IPS-20b (cell line): ENCODE data around the gene SOCS4.
"Not testable (repeated sequence)": the region's sequence is repeated elsewhere in the genome, so short reads cannot be mapped to it uniquely, and the experiment has no call there.

Experiments
- H3K27ac ChIP-seq: one replicate; pipeline ENCODE4 v1.5.1; 2013; ENCODE audit warnings: low read length
- H3K27me3 ChIP-seq: 2 replicates; pipeline ENCODE4 v1.6.1; 2013; ENCODE audit warnings: mild to moderate bottlenecking, low read length, inconsistent platforms; ENCODE audit not compliant: insufficient read depth
- H3K36me3 ChIP-seq: 2 replicates; pipeline ENCODE4 v1.6.1; 2013; ENCODE audit warnings: low read depth, mild to moderate bottlenecking, inconsistent platforms, low read length, moderate library complexity; ENCODE audit not compliant: insufficient read depth
- H3K4me1 ChIP-seq: 2 replicates; pipeline ENCODE4 v1.6.1; 2013; ENCODE audit warnings: mild to moderate bottlenecking, control low read depth, inconsistent platforms, low read length, moderate library complexity; ENCODE audit not compliant: insufficient read depth
- H3K4me3 ChIP-seq: 2 replicates; pipeline ENCODE4 v1.5.1; 2013; ENCODE audit warnings: mild to moderate bottlenecking, low read length, inconsistent platforms
- H3K9ac ChIP-seq: 2 replicates; pipeline ENCODE4 v1.6.1; 2013; ENCODE audit warnings: low read depth, mild to moderate bottlenecking, inconsistent platforms, low read length, moderate library complexity
- H3K9me3 ChIP-seq: 2 replicates; pipeline ENCODE4 v1.6.1; 2013; ENCODE audit warnings: mild to moderate bottlenecking, low read depth, low read length, inconsistent platforms; ENCODE audit not compliant: insufficient read depth

Gene SOCS4

GRCh38 chr14:55052269-55052930 is 25.4 kb downstream of the SOCS4 start:
- H3K36me3 ChIP-seq, result peaks cover 32% of the 10 kb centered on the region
- peak overlapping the region; percentile 99 for H3K9ac ChIP-seq
- H3K4me3 ChIP-seq, result peak overlapping the region; percentile 96
- no peaks in the 10 kb centered on the region for H3K27me3 ChIP-seq
- H3K4me1 ChIP-seq, result peaks cover 9% of the 10 kb centered on the region; the same call in 1 of the 2 replicates
- H3K27ac ChIP-seq, result peak overlapping the region; percentile 99
- H3K9me3 ChIP-seq, result no peaks in the 10 kb centered on the region

DNA sequence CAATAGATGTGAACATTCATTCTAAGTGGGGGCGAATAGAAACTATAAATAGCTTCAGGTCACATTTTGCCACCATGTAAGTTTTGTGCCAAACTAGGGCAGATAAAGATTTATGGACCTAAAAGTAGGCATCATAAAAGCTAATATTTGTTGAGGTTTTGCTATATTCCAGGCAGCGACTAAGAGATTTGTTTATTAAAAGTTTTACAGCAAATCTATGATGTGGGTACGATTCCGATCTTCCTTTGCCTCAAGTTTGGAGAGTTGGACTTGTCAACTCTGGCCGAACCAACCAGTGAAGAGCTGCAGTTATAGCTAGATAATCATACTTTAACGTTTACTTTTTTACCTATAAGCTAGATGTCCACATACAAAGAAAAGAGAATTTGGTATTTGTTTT is 26.0 kb downstream of the SOCS4 start:
- no peaks in the 10 kb centered on the region for H3K9me3 ChIP-seq
- H3K27ac ChIP-seq, result peak overlapping the region; percentile 99
- H3K4me1 ChIP-seq, result peaks cover 9% of the 10 kb centered on the region; the same call in 1 of the 2 replicates
- H3K36me3 ChIP-seq, result peaks cover 36% of the 10 kb centered on the region
- H3K4me3 ChIP-seq, result peak overlapping the region; percentile 96
- peak overlapping the region; percentile 99 for H3K9ac ChIP-seq
- H3K27me3 ChIP-seq, result no peaks in the 10 kb centered on the region

GRCh38 chr14:55053500-55053899 is 26.5 kb downstream of the SOCS4 start:
- no peak overlapping the region for H3K27ac ChIP-seq

DNA sequence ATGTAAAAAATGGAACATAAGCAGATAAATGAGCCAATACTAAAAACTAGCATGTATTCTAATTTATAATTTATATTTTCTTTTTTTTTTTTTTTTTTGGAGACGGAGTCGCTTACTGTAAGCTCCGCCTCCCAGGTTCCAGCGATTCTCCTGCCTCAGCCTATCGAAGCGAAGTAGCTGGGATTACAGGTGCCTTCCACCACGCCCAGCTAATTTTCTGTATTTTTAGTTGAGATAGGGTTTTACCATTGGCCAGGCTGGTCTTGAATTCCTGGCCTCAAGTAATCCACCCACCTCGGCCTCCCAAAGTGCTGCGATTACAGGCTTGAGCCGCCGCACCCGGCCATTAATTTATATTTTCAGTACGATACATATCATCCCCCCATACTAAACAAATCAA is 27.1 kb downstream of the SOCS4 start:
- H3K9me3 ChIP-seq, result no peaks in the 10 kb centered on the region
- peaks cover 9% of the 10 kb centered on the region; the same call in 1 of the 2 replicates for H3K4me1 ChIP-seq
- peaks cover 42% of the 10 kb centered on the region for H3K36me3 ChIP-seq
- H3K4me3 ChIP-seq, result no peak overlapping the region
- H3K27ac ChIP-seq, result no peak overlapping the region
- H3K27me3 ChIP-seq, result no peaks in the 10 kb centered on the region
- H3K9ac ChIP-seq, result no peak overlapping the region

More at GRCh38 chr14:55053500-55053899, 26.5 kb downstream of the SOCS4 start:
- peak overlapping the region; percentile 96 for H3K4me3 ChIP-seq
- H3K36me3 ChIP-seq, result peaks cover 41% of the 10 kb centered on the region
- H3K9ac ChIP-seq, result peak overlapping the region; percentile 99; the same call in 1 of the 2 replicates
- H3K9me3 ChIP-seq, result no peaks in the 10 kb centered on the region
- H3K4me1 ChIP-seq, result peaks cover 9% of the 10 kb centered on the region; the same call in 1 of the 2 replicates
- H3K27me3 ChIP-seq, result no peaks in the 10 kb centered on the region

DNA sequence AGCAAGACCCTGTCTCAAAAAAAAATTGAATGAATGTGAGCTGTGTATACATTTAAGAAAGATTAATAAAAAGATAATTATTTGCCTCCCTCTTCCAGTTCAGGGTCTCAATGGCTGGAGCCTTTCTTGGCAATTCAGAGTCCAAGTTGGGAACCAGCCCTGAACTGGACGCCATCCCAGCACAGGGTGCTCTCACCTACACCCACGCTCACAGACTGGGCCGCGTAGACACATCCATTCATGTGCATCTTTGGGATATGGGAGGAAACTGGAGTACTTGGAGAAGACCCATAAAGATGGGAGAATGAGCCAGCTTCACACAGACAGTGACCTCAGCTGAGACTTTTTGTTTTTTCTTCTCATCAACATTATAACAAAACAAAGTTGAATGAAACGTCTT is 30.9 kb downstream of the SOCS4 start:
- no peak overlapping the region for H3K27ac ChIP-seq
- no peaks in the 10 kb centered on the region for H3K27me3 ChIP-seq
- no peaks in the 10 kb centered on the region for H3K9me3 ChIP-seq
- H3K4me3 ChIP-seq, result no peak overlapping the region
- H3K9ac ChIP-seq, result no peak overlapping the region
- H3K36me3 ChIP-seq, result peaks cover 66% of the 10 kb centered on the region
- peaks cover 6% of the 10 kb centered on the region; the same call in 1 of the 2 replicates for H3K4me1 ChIP-seq

GRCh38 chr14:55059333-55059732 is 32.3 kb downstream of the SOCS4 start:
- Histone ChIP-seq H3K4me1 (no peaks in the 10 kb centered on the region), H3K9me3 (no peaks in the 10 kb centered on the region), H3K4me3 (no peak overlapping the region), H3K36me3 (peaks cover 68% of the 10 kb centered on the region), H3K27me3 (no peaks in the 10 kb centered on the region), H3K27ac (no peak overlapping the region), H3K9ac (no peak overlapping the region)

GRCh38 chr14:55062517-55063351 is 35.7 kb downstream of the SOCS4 start:
- Histone ChIP-seq H3K27me3 (no peaks in the 10 kb centered on the region), H3K9me3 (no peaks in the 10 kb centered on the region), H3K27ac (no peak overlapping the region), H3K36me3 (peaks cover 78% of the 10 kb centered on the region), H3K4me3 (no peak overlapping the region), H3K9ac (no peak overlapping the region), H3K4me1 (no peaks in the 10 kb centered on the region)

DNA sequence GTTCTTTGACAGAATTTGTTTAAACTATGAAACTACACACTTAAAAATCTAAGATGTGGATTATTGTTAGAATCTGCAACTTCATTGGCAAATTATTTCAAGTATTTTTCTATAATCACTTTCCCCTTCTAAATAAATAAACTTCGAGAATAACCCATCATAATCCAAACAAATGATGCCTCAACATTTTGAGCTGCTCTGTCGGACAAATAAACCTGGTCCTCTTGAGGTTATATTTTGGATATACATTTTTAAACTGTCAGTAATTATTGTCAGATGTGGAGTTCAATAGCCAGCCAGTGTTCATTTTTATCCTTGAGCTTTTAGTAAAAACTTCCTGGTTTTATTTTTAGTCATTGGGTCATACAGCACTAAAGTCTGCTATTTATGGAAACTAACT is 37.9 kb downstream of the SOCS4 start:
- not testable (repeated sequence) for H3K4me3 ChIP-seq, H3K4me1 ChIP-seq, H3K27ac ChIP-seq, H3K27me3 ChIP-seq, H3K9me3 ChIP-seq, H3K9ac ChIP-seq
- H3K36me3 ChIP-seq, result peaks cover 62% of the 10 kb centered on the region

DNA sequence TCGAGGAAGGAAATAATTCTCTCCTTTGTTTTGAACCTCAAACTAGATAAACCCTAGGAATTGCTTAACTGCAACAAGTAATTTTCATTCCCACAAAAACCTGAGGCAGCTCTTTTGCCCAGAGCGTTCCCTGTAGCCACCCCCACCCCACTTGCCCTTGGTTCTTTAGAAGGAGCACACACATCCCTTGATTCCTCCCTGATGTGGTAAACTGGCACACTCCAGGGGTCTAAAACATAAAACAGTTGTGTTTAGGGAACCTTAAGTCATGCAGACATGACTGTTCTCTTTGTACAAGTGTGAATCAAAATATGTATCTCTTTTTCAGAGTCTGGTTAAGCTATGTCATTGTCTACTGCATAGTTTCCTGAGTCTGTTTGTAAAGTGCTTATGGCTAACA is 38.4 kb downstream of the SOCS4 start:
- Histone ChIP-seq H3K4me1 (no peaks in the 10 kb centered on the region), H3K27ac (no peak overlapping the region), H3K36me3 (peaks cover 62% of the 10 kb centered on the region)

GRCh38 chr14:55066223-55066622 is 39.2 kb downstream of the SOCS4 start:
- Histone ChIP-seq H3K27ac (no peak overlapping the region), H3K9ac (no peak overlapping the region), H3K36me3 (peaks cover 60% of the 10 kb centered on the region), H3K27me3 (no peaks in the 10 kb centered on the region), H3K9me3 (no peaks in the 10 kb centered on the region), H3K4me3 (no peak overlapping the region), H3K4me1 (no peaks in the 10 kb centered on the region)

More for the DNA sequence above, 38.4 kb downstream of the SOCS4 start:
- Histone ChIP-seq H3K9ac (no peak overlapping the region), H3K9me3 (no peaks in the 10 kb centered on the region), H3K4me3 (no peak overlapping the region), H3K27me3 (no peaks in the 10 kb centered on the region)

DNA sequence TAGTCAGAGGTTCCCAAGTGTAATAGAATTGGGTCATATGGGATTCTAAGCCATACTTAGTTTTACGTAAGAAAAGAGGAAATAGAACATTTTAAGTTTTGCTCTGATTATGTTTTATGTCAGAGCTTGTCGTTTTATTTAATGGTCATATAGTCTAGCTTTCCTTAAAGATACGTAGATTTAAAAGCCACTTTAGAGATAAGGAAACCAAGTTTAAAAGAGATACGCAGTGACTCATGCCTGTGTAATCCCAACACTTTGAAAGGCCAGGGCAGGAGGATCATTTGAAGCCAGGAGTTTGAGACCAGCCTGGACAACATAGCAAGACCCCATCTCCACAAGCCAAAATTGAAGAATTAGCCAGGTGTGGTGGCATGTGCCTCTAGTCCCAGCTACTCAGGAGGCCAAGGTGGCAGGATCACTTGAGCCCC is 44.0 kb downstream of the SOCS4 start:
- no peaks in the 10 kb centered on the region for H3K9me3 ChIP-seq
- H3K27me3 ChIP-seq, result no peaks in the 10 kb centered on the region
- no peaks in the 10 kb centered on the region; the same call in 1 of the 2 replicates for H3K4me1 ChIP-seq
- H3K9ac ChIP-seq, result no peak overlapping the region
- H3K36me3 ChIP-seq, result peaks cover 13% of the 10 kb centered on the region
- no peak overlapping the region for H3K27ac ChIP-seq
- H3K4me3 ChIP-seq, result no peak overlapping the region
